Naive thymus-derived CD8-positive, alpha-beta T cell (primary cell): ENCODE data around the gene CCDC57. TPM values are rescaled to one million over a fixed set of nuclear protein-coding genes. Genes with fewer than 3 reads are reported as not detected.
A peak's percentile ranks its signal among the peaks of the same experiment; 100 is the strongest.
"Not testable (repeated sequence)": the region's sequence is repeated elsewhere in the genome, so short reads cannot be mapped to it uniquely, and the experiment has no call there.

Source experiments
- ATAC-seq, 2 donors: fragments of 150-1000 bp; cut with Tn5 transposase in 1 of 2; sonication (Bioruptor Pico), chemical (Tn5 transposase) in 1 of 2; 1 replicate in 1 of 2; 2 replicates in 1 of 2; pipeline ENCODE4 v1.10.0; 2021; ENCODE audit warnings: mild to moderate bottlenecking in 2 of 2, moderate library complexity in 2 of 2
- POLR2A ChIA-PET: fragments of 350-600 bp; sonication (Branson Sonifier 250); formaldehyde crosslinking; loops from one replicate; lab custom pipeline; 2021; ENCODE audit warnings: antibody characterized with exemption; lab: Charles Lee
- DNase-seq, 10 donors: peaks; one replicate each; pipeline versions ENCODE4 v3.0.0 to v3.0.0-alpha.2; 2020 to 2022
- H3K27ac Mint-ChIP-seq, 10 donors: one replicate each; pipeline ENCODE4 v1.8.0; 2020 to 2022; ENCODE audit warnings: mild to moderate bottlenecking in 10 of 10, mixed read lengths in 10 of 10, moderate library complexity in 4 of 10, inconsistent platforms in 1 of 10
- H3K27me3 Mint-ChIP-seq, 5 donors: one replicate each; pipeline ENCODE4 v1.8.0; 2021 to 2022; ENCODE audit warnings: mixed read lengths in 5 of 5
- H3K36me3 Mint-ChIP-seq, 3 donors: one replicate each; pipeline ENCODE4 v1.8.0; 2020 to 2022; ENCODE audit warnings: mixed read lengths in 3 of 3, mild to moderate bottlenecking in 2 of 3, inconsistent platforms in 1 of 3
- H3K4me1 Mint-ChIP-seq, 4 donors: one replicate each; pipeline ENCODE4 v1.8.0; 2021 to 2022; ENCODE audit warnings: mixed read lengths in 4 of 4
- H3K4me3 Mint-ChIP-seq, 10 donors: one replicate each; pipeline ENCODE4 v1.8.0; 2020 to 2022; ENCODE audit warnings: mild to moderate bottlenecking in 10 of 10, mixed read lengths in 10 of 10, moderate library complexity in 6 of 10, inconsistent platforms in 1 of 10
- H3K9me3 Mint-ChIP-seq, 9 donors: one replicate each; pipeline ENCODE4 v1.8.0; 2020 to 2022; ENCODE audit warnings: mixed read lengths in 9 of 9, mild to moderate bottlenecking in 3 of 9, inconsistent platforms in 1 of 9, moderate library complexity in 1 of 9
- polyA plus RNA-seq, 3 donors: library from polyadenylated mRNA; unstranded; fragments of 300-500 nt; fragmentation: Illumina TruSeq; gene quantifications; one replicate each; pipeline ENCODE4 v1.2.3, GENCODE V29; 2021
- total RNA-seq, 8 experiments: library from RNA in 2 of 8; stranded (reverse) in 2 of 8; gene quantifications; one replicate each; pipeline ENCODE4 v1.2.3 and lab custom pipeline; 2021 to 2026

The CCDC57 gene
- total and polyA plus RNA-seq, 5 experiments from 2014 or later: 39.6 to 80.0 (median 53.5) TPM

DNA sequence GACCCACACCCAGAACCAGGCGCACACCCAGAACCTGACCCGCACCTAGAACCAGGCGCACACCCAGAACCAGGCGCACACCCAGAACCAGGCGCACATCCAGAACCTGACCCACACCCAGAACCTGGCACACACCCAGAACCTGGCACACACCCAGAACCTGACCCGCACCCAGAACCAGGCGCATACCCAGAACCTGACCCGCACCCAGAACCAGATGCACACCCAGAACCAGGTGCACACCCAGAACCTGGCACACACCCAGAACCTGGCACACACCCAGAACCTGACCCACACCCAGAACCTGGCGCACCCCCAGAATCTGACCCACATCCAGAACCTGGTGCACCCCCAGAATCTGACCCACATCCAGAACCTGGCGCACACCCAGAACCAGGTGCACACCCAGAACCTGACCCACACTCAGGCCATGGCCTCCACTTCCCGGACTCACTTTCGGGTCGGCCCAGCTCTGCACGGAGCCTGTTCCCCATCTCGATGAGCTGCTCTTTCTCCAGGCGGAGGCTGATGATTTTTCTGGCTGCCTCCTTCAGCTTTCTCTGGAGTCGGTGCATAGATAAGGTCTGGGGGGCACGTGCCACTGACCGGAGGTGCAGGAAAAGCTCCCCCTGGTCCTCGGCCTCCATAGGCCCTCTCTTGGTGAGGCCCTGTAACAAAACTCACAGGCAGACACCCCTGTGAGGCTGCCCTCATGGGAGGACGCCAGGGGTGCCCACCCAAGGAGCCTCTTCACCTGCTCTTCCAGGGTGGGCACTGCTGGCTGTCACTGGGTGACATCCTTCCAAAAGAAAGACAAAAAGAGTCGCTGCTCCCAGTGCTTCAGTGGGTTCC is 61.3 kb downstream of the CCDC57 start:
- POLR2A ChIA-PET: interaction anchor here (1.2 to 1.8 kb wide), 4 partner anchors 24 to 121 kb away, joined by 4 to 9 read pairs (median 7); partner anchors contain the start of genes FASN and RAC3
- DNase-seq: peak in 1 of 10 donors; percentile 58

GRCh38 chr17:82149401-82150099 is 63.1 kb downstream of the CCDC57 start:
- no peaks in the 10 kb centered on the region for H3K9me3 Mint-ChIP-seq
- POLR2A ChIA-PET: no interaction called here
- ATAC-seq (no peak), DNase-seq (peak in 1 of 10 donors; percentile 36)
- H3K4me1 Mint-ChIP-seq: peaks cover 4 to 13% (median 5%) of the 10 kb centered on the region in 4 donors
- H3K36me3 Mint-ChIP-seq: peaks cover 0 to 7% (median 5%) of the 10 kb centered on the region in 3 donors
- peak overlapping the region in 2 of 10 donors; percentile 38 to 45 for H3K27ac Mint-ChIP-seq
- no peak overlapping the region for H3K4me3 Mint-ChIP-seq
- H3K27me3 Mint-ChIP-seq: no peaks in the 10 kb centered on the region

More for the DNA sequence above, 61.3 kb downstream of the CCDC57 start:
- Mint-ChIP-seq H3K27me3 (no peaks in the 10 kb centered on the region), H3K36me3 (peaks cover 0 to 7% (median 5%) of the 10 kb centered on the region in 3 donors), H3K9me3 (no peaks in the 10 kb centered on the region), H3K27ac (peak overlapping the region in 3 of 10 donors; percentile 59 to 77 (median 67)), H3K4me3 (no peak overlapping the region), H3K4me1 (peaks cover 5 to 15% (median 6%) of the 10 kb centered on the region in 4 donors)
- no peak for ATAC-seq

DNA sequence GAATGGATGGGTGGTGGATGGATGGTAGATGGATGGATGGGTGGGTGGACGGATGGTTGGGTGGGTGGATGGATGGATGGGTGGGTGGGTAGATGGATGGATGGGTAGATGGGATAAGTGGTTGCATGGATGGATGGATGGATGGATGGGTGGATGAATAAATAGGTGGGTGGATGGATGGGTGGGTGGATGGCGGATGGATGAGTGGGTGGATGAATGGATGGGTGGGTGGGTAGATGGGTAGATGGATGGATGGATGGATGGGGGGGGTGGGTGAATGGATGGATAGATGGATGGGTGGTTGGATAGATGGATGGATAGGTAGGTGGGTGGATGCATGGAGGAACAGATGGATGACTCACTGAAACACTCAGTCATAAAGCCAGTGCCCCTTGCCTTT is 63.6 kb downstream of the CCDC57 start:
- H3K27me3 Mint-ChIP-seq: no peaks in the 10 kb centered on the region
- H3K27ac Mint-ChIP-seq: no peak overlapping the region
- peaks cover 0 to 7% (median 5%) of the 10 kb centered on the region in 3 donors for H3K36me3 Mint-ChIP-seq
- ATAC-seq: no peak
- peaks cover 2 to 10% (median 5%) of the 10 kb centered on the region in 4 donors for H3K4me1 Mint-ChIP-seq
- H3K4me3 Mint-ChIP-seq: no peak overlapping the region
- DNase-seq: peak in 1 of 10 donors; percentile 2
- POLR2A ChIA-PET: no interaction called here
- H3K9me3 Mint-ChIP-seq: no peaks in the 10 kb centered on the region

DNA sequence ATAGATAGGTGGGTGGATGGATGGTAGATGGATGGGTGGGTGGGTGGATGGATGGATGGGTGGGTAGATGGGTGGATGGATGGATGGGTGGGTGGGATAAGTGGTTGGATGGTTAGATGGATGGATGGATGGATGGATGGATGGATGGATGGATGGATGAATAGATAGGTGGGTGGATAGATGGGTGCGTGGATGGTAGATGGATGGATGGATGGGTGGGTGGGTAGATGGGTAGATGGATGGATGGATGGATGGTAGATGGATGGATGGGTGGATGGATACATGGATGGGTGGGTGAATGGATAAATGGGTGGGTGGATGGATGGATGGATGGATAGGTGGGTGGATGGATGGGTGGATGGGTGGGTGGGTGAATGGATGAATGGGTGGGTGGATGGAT is 64.6 kb downstream of the CCDC57 start:
- no peak for ATAC-seq
- Mint-ChIP-seq H3K27ac (no peak overlapping the region), H3K4me3 (no peak overlapping the region), H3K9me3 (no peaks in the 10 kb centered on the region), H3K4me1 (peaks cover 0 to 6% (median 2%) of the 10 kb centered on the region in 4 donors), H3K36me3 (peaks cover 0 to 7% (median 5%) of the 10 kb centered on the region in 3 donors), H3K27me3 (no peaks in the 10 kb centered on the region)
- POLR2A ChIA-PET: no interaction called here
- no peak for DNase-seq

GRCh38 chr17:82146663-82147654 is 65.7 kb downstream of the CCDC57 start:
- DNase-seq: peak in 1 of 10 donors; percentile 10
- Mint-ChIP-seq H3K4me3 (no peak overlapping the region), H3K9me3 (no peaks in the 10 kb centered on the region), H3K27ac (peak overlapping the region in 4 of 10 donors; percentile 6 to 84 (median 60)), H3K36me3 (peaks cover 0 to 7% (median 5%) of the 10 kb centered on the region in 3 donors), H3K4me1 (peaks cover 0 to 6% (median 2%) of the 10 kb centered on the region in 4 donors), H3K27me3 (no peaks in the 10 kb centered on the region)
- ATAC-seq: no peak
- POLR2A ChIA-PET: interaction anchor here (1.6 kb wide), 1 partner anchor 20 kb away, joined by 5 read pairs; no protein-coding TSS in a partner anchor

DNA sequence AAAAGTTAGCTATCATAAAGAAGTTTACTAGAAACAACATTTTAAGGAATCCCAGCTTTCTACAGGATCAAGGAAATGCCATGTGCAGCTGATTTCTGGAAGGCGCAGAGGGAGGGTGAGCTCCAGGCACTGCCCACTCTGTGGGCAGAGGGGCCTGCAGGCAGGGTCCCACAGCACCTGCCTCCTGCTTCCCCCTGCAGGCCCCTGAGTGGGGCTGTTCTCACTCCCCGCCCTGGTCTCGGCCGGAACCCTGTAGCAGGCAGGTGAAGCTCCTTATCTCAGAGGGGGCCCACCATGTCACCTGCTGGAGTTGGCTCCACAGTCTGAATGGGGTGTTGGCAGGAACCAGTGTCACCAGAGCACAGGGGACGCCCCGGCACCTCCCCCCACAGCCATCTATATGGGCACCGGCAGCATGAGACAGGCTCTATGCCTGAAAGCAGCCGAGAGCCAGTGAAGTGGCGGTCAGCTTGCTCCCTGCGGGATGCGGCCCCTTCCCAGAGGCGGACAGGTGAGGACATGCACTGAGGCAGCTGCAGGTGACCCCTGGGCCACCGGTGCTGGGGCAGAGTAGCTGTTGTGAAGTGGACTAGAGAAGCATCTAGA is 67.0 kb downstream of the CCDC57 start:
- Mint-ChIP-seq H3K9me3 (no peaks in the 10 kb centered on the region), H3K27me3 (no peaks in the 10 kb centered on the region), H3K4me3 (no peak overlapping the region), H3K27ac (no peak overlapping the region), H3K4me1 (peaks cover 0 to 6% (median 3%) of the 10 kb centered on the region in 4 donors), H3K36me3 (peaks cover 0 to 7% (median 5%) of the 10 kb centered on the region in 3 donors)
- POLR2A ChIA-PET: interaction anchor here (0.6 to 1.6 kb wide), 3 partner anchors 19 to 222 kb away, joined by 3 to 5 read pairs (median 3); no protein-coding TSS in a partner anchor
- ATAC-seq (no peak), DNase-seq (peak in 1 of 10 donors; percentile 40)

DNA sequence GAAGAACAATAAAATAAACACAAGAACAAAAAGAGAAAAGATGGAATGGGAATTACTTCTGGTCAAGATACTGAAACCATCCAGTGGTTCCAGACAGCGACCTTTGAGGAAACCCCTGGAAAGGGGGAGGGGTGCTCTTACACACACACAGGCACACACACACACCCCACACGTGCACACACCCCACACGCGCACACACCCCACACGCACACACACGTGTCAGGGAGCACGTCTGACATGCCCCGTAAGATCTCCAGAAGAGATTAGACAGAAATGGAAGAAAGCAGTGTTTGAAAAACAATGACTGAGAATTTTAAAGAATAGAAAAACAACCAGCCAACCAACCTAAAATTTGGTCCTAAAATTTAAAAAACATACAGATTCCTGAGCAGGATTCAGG is 69.3 kb downstream of the CCDC57 start:
- Mint-ChIP-seq H3K9me3 (no peaks in the 10 kb centered on the region), H3K4me3 (no peak overlapping the region), H3K27ac (peak overlapping the region in 2 of 10 donors; percentile 66 to 75), H3K27me3 (no peaks in the 10 kb centered on the region), H3K36me3 (peaks cover 0 to 5% (median 5%) of the 10 kb centered on the region in 3 donors), H3K4me1 (peaks cover 0 to 6% (median 3%) of the 10 kb centered on the region in 4 donors)
- POLR2A ChIA-PET: no interaction called here
- DNase-seq (no peak), ATAC-seq (no peak)

DNA sequence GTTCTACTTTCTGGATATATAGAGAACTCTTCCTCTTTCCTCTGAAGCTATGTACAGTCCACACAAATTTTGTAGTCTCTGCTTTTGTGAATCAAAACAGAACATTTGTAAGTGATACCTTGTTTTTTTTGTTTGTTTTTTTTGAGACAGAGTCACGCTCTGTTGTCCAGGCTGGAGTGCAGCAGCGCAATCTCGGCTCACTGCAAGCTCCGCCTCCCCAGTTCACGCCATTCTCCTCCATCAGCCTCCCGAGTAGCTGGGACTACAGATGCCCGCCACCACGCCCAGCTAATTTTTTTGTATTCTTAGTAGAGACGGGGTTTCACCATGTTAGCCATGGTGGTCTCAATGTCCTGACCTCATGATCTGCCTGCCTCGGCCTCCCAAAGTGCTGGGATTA is 72.7 kb downstream of the CCDC57 start:
- H3K4me1 Mint-ChIP-seq, POLR2A ChIA-PET: not testable (repeated sequence)

GRCh38 chr17:82138511-82138992 is 74.1 kb downstream of the CCDC57 start:
- H3K27me3 Mint-ChIP-seq: no peaks in the 10 kb centered on the region
- peak overlapping the region in 3 of 10 donors; percentile 29 to 56 (median 56) for H3K27ac Mint-ChIP-seq
- H3K4me3 Mint-ChIP-seq: no peak overlapping the region
- DNase-seq (no peak), ATAC-seq (no peak)
- POLR2A ChIA-PET: interaction anchor here (0.7 to 1.0 kb wide), 2 partner anchors 11 to 54 kb away, joined by 3 to 4 read pairs; no protein-coding TSS in a partner anchor
- no peaks in the 10 kb centered on the region for H3K9me3 Mint-ChIP-seq
- H3K4me1 Mint-ChIP-seq: peaks cover 0 to 5% (median 2%) of the 10 kb centered on the region in 4 donors
- peaks cover 0 to 2% (median 0%) of the 10 kb centered on the region in 3 donors for H3K36me3 Mint-ChIP-seq

More for the DNA sequence above, 72.7 kb downstream of the CCDC57 start:
- not testable (repeated sequence) for H3K27me3 Mint-ChIP-seq, H3K36me3 Mint-ChIP-seq, H3K4me3 Mint-ChIP-seq, ATAC-seq, H3K9me3 Mint-ChIP-seq, DNase-seq
- H3K27ac Mint-ChIP-seq: peak overlapping the region in 4 of 10 donors; percentile 3 to 87 (median 68)

- Mint-ChIP-seq H3K4me1 (peaks cover 0 to 7% (median 4%) of the 10 kb centered on the region in 4 donors), H3K4me3 (no peak overlapping the region), H3K27ac (peak overlapping the region in 3 of 10 donors; percentile 66 to 83 (median 81)), H3K36me3 (peaks cover 0 to 2% (median 0%) of the 10 kb centered on the region in 3 donors), H3K27me3 (no peaks in the 10 kb centered on the region), H3K9me3 (no peaks in the 10 kb centered on the region)
- DNase-seq (no peak), ATAC-seq (no peak)
- POLR2A ChIA-PET: no interaction called here
Observed at GRCh38 chr17:82134101-82134500, 78.5 kb downstream of the CCDC57 start.
